Neuron (in vitro differentiated cells): Measurements from ENCODE around the gene RAET1E.
"Not testable (repeated sequence)": the region's sequence is repeated elsewhere in the genome, so short reads cannot be mapped to it uniquely, and the experiment has no call there.

Source experiments
- H2AFZ ChIP-seq: one replicate; pipeline ENCODE4 v1.6.1; 2013; ENCODE audit warnings: low read depth, mild to moderate bottlenecking, inconsistent platforms, low read length, moderate library complexity
- H3K27me3 ChIP-seq: one replicate; pipeline ENCODE4 v1.6.1; 2013; ENCODE audit warnings: low read length; ENCODE audit not compliant: insufficient read depth
- H3K36me3 ChIP-seq: one replicate; pipeline ENCODE4 v1.6.1; 2013; ENCODE audit warnings: low read length; ENCODE audit not compliant: insufficient read depth
- H3K4me1 ChIP-seq: one replicate; pipeline ENCODE4 v1.6.1; 2013; ENCODE audit warnings: low read length; ENCODE audit not compliant: insufficient read depth
- H3K4me3 ChIP-seq: 2 replicates; pipeline ENCODE4 v1.5.1; 2013; ENCODE audit warnings: mild to moderate bottlenecking, low read length, moderate library complexity
- H3K9me3 ChIP-seq: one replicate; pipeline ENCODE4 v1.6.1; 2013; ENCODE audit warnings: low read length

Gene RAET1E

DNA sequence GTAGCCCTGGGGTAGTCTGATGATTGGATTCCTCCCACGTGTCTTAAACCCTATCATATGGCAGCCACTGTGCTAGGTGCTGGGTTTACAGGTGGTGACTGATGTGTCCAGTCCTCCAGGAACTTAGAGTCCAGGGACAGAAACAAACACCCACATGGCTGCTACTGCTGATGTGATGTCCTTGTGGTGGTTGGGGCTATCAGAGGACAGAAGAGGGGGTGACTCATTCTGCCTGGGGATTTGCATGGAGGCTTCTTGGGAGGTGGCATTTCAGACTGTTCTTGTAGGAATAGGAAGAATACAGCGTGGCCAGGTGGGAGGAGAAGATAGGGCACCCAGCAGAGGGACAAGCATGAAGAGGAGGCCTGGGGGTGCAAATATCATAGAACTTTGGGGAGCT is 15.2 kb upstream of the RAET1E start:
- no peak overlapping the region for H3K4me3 ChIP-seq
- H3K36me3 ChIP-seq = no peaks in the 10 kb centered on the region
- no peaks in the 10 kb centered on the region for H3K4me1 ChIP-seq
- peaks cover 3% of the 10 kb centered on the region for H3K27me3 ChIP-seq
- no peak overlapping the region for H2AFZ ChIP-seq
- peaks cover 6% of the 10 kb centered on the region for H3K9me3 ChIP-seq

- H3K4me3 ChIP-seq, H2AFZ ChIP-seq, H3K36me3 ChIP-seq, H3K27me3 ChIP-seq, H3K9me3 ChIP-seq, H3K4me1 ChIP-seq: not testable (repeated sequence)
These were observed 14.8 kb upstream of the RAET1E start for GRCh38 chr6:149912680-149913079.

DNA sequence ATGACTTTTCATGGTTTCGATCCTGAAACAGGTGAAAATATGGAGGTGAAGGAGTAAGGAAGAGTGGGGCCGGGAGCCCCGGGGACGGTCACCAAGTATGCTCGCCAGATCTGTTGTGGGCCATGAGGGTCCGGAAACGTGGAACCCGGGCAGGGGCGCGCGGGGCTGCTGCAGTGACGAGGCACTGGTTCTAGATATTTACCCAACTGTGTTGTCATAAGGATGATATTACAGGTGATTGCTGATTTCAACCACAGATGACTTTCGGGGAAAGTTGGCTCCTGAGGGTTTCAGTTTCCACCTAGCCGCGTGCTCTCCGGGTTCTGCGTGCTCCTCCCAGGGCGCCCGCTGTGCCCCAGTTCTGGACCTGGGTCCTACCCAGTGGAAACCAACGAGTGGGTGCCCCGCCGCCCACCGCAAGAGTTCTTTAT is 12.8 kb upstream of the RAET1E start:
- peaks cover 2% of the 10 kb centered on the region for H3K27me3 ChIP-seq
- no peak overlapping the region for H2AFZ ChIP-seq
- peaks cover 6% of the 10 kb centered on the region for H3K9me3 ChIP-seq
- H3K36me3 ChIP-seq = no peaks in the 10 kb centered on the region
- H3K4me3 ChIP-seq = no peak overlapping the region
- no peaks in the 10 kb centered on the region for H3K4me1 ChIP-seq

GRCh38 chr6:149909701-149910470 is 12.0 kb upstream of the RAET1E start:
- peaks cover 6% of the 10 kb centered on the region for H3K9me3 ChIP-seq
- no peak overlapping the region for H2AFZ ChIP-seq
- H3K4me3 ChIP-seq = no peak overlapping the region
- peaks cover 3% of the 10 kb centered on the region for H3K27me3 ChIP-seq
- no peaks in the 10 kb centered on the region for H3K36me3 ChIP-seq
- no peaks in the 10 kb centered on the region for H3K4me1 ChIP-seq

DNA sequence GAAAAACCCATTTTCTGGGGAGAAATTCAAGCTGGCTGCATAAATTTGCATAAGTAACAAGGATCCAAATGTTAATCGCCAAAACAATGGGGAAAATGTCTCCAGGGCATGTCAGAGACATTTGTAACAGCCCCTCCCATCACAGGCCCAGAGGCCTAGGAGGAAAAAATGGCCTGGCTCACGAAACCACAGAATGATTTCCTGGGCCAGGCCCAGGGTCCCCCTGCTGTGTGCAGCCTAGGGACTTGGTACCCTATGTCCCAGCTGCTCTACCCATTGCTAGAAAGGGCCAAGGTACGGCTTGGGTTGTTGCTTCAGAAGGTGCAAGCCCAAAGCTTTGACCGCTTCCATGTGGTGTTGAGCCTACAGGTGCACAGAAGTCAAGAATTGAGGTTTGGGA is 10.6 kb upstream of the RAET1E start:
- H3K27me3 ChIP-seq, H3K4me3 ChIP-seq, H2AFZ ChIP-seq, H3K9me3 ChIP-seq, H3K36me3 ChIP-seq, H3K4me1 ChIP-seq: not testable (repeated sequence)

GRCh38 chr6:149907317-149907716 is 9.4 kb upstream of the RAET1E start:
- no peak overlapping the region for H2AFZ ChIP-seq
- no peak overlapping the region for H3K4me3 ChIP-seq
- H3K27me3 ChIP-seq = peaks cover 3% of the 10 kb centered on the region
- H3K4me1 ChIP-seq = no peaks in the 10 kb centered on the region
- H3K9me3 ChIP-seq = peaks cover 6% of the 10 kb centered on the region
- H3K36me3 ChIP-seq = no peaks in the 10 kb centered on the region

DNA sequence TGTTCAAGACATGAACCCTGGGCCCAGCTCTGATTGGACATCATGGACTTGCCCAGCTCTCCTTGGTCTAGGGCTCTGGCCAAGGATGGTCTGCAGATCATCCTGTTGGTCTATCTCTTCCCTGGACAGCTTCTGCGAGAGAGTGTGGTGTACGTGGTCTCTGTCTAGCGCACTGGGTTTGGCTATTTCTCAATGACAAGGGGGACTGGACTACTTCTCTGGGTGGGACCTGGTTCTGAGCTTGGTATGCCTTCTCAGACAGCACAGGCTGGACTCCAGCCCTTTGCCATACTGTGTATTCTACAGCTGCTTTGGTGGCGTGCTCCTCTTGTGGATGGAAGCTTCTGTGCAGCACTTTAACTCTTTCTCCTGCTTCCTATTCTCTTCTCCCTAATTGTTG is 8.5 kb upstream of the RAET1E start:
- peaks cover 3% of the 10 kb centered on the region for H3K27me3 ChIP-seq
- H3K36me3 ChIP-seq = no peaks in the 10 kb centered on the region
- H3K4me3 ChIP-seq = no peak overlapping the region
- H3K9me3 ChIP-seq = peaks cover 6% of the 10 kb centered on the region
- no peak overlapping the region for H2AFZ ChIP-seq
- H3K4me1 ChIP-seq = no peaks in the 10 kb centered on the region

GRCh38 chr6:149905911-149906371 is 8.0 kb upstream of the RAET1E start:
- Histone ChIP-seq H2AFZ (no peak overlapping the region), H3K4me3 (no peak overlapping the region), H3K27me3 (peaks cover 3% of the 10 kb centered on the region), H3K9me3 (peaks cover 6% of the 10 kb centered on the region), H3K36me3 (no peaks in the 10 kb centered on the region), H3K4me1 (no peaks in the 10 kb centered on the region)

DNA sequence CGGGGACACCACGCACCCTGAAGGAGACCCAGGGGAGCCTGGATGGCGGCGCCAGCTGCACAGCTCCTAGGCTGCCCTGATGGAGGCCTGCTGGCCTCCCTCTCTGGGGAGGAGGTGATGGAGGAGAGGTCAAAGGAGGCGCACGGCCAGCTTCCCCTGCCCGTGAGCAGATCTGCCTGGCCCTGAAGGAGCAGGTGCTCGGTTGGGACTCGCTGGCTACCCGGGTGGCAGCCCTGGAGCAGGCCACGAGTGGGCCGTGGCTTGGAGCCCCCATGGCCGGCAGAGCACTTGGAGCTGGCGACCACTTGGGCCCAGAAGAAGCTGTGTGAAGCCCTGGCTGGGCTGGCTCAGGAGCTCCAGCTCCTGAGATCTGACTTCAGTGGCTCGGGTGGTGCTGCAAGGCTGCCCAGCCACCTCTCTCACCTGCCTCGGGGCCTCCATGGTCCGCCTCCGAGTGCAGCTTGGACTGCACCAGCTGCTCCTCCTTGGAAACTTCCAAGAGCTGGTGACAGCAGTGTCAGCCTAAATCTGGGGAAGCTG is 7.5 kb upstream of the RAET1E start:
- peaks cover 3% of the 10 kb centered on the region for H3K27me3 ChIP-seq
- peaks cover 6% of the 10 kb centered on the region for H3K9me3 ChIP-seq
- H3K4me1 ChIP-seq = no peaks in the 10 kb centered on the region
- no peak overlapping the region for H3K4me3 ChIP-seq
- no peaks in the 10 kb centered on the region for H3K36me3 ChIP-seq
- no peak overlapping the region for H2AFZ ChIP-seq

DNA sequence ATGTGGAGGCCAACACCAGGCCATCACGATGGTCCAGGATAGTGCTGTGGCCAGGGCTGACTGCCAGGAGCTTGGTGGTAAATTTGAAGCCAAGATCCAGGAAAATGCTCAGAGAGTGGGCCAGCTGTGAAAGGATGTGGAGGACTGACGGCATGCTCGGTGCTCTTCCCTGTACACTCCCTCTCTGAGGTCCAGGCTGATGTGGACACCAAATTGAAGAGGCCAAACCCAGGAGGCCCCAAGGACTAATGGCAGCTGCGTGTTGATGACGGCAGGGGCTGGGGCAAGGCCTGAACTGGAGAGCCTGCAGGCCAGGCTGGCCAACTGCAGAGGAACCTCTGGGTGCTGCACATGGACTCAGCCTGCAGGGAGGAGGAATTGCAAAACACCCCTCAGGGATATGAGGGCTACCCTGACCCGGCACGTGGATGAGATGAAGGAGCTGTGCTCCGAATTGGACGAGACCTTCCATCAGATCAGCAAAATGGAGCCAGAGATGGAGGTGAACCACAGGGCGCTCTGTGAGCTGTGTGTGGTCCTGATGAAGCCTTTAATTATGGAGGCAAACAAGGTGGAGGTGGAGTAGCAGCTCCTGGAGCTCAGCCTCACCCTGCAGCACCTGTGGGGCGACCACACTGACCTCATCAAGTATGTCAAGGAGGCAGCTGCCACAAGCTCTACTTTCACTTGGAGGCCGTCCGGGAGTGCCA is 6.9 kb upstream of the RAET1E start:
- Histone ChIP-seq H3K4me1 (no peaks in the 10 kb centered on the region), H3K4me3 (no peak overlapping the region), H3K36me3 (no peaks in the 10 kb centered on the region), H3K27me3 (peaks cover 3% of the 10 kb centered on the region), H3K9me3 (peaks cover 6% of the 10 kb centered on the region), H2AFZ (no peak overlapping the region)

DNA sequence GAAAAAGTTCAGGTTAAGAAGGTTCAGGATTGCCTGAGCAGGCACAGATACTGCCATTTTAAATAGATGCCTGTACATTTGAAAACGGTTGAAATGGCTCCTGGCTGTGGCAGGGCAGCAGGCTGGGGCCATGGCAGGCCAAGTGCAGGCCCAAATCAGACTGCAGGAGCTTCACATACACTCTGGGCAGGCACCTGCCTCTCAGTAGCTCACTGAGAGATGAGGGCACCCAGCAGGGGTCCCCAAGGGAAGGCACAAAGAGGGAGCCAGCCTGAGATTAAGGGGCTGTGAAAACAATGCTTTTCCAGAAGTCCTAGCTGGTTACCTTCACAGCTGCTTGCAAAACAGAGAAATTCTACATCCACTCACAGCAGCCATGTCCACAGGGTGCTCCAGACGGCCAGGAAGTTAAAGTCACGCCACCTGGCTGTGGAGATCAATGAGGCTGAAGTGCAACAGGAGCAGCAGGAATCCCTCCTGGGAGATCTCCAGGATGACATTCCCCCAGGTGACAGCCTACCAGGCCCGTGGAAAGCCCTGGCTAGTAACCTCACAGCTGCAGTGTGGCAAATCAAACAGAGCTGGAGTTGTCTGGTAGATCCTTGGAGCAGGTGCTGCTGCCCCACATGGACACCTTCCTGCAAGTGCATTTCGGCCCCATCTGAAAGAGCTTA is 6.2 kb upstream of the RAET1E start:
- Histone ChIP-seq H3K27me3 (peaks cover 3% of the 10 kb centered on the region), H3K4me3 (no peak overlapping the region), H3K36me3 (no peaks in the 10 kb centered on the region), H3K4me1 (no peaks in the 10 kb centered on the region), H3K9me3 (peaks cover 6% of the 10 kb centered on the region), H2AFZ (no peak overlapping the region)

DNA sequence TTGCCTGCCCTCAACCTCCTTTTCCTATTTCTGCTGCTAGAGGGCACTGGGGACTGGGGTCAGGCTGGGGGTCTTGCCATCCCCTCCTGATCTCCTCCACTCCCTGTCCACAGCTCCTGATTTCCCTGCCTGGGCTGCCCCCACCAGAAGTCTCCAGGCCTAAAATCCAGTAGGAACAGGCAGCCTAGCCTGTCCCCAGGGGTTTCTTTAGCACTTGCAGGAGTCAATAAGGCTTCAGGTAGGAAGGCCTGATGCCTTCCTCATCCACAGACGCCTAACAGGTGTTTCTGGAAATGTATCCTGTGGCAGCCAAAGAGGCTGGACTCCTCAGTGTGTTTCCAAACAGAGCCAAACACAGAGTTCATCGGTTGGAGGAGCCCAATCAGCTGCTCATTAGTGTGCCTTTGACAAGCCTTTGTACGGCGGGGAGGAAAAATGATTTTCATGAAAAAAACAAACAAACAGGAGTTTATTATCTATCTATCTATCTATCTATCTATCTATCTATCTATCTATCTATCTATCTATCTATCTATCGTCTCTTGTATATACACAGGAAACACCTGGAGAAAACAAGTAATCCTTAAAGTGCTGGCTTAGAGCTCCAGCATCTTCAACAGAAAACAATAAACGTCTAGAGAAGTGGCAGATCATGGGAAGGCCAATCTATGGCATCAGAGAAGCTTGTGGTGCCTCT is 3.7 kb upstream of the RAET1E start:
- Histone ChIP-seq H3K9me3 (no peaks in the 10 kb centered on the region), H3K4me1 (no peaks in the 10 kb centered on the region), H3K27me3 (peaks cover 3% of the 10 kb centered on the region), H3K4me3 (no peak overlapping the region), H2AFZ (no peak overlapping the region), H3K36me3 (no peaks in the 10 kb centered on the region)
